ENCODE results near the gene TMEM253.
A peak's percentile ranks its signal among the peaks of the same experiment; 100 is the strongest.

TMEM253 gene

DNA sequence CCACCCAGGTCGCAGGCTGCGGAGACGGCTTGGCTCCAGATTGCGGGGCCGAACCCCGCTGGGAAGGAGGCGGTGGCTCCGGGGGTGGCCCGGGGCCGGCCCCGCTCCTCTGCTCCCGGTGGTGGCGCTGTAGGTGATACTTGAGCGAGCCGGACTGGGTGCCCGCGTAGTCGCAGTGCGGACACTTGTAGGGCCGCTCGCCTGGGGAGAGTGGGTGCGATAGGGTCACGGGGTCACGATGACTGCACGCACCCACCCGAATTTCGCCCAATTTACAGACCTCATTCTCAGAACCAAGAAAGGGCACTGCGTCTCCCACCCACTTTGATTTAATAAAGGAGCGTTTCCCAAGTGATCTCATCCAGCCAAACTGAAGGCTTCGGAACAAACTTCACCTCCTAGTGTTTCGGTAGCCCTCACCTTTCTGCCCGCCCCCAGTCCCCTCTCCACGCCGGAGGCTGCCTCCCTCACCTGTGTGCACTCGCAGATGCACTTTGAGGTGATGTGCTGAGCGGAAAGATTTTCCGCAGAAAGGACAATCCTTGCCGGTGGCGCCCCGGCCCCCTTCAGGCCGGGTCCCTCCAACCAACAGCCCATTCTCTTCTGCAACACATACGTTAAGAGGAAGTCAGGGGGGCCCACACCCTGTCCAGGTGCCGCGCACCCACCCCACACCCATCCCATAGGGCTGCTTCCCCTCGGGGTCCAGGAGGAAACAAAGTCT lies 9.8 kb upstream of the TMEM253 start:
- peaks cover 75% of the 10 kb centered on the region for H3K36me3 Mint-ChIP-seq (ENCODE audit: low read depth)

DNA sequence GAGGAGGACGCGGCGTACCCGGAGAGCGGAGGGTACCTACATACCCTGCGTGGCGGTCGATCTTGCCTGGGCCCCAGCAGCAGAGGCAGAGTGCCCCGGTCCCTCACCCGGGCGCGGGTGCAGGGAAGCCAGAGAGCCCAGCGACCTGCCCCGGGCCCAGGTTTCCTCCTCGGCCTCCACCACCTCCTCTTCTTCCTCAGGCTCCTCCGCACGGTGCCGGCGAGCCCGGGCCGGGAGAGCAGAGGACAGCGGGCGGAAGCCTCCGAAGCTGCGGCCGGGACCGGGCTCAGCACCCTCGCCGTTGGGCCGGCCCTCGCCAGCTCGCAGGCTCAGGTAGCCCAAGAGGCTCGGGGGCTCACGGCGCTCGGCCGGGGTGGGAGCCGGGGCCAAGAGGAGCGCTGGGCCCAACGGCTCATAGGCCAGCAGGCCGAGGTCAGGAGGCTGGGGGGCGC lies 9.0 kb upstream of the TMEM253 start:
- no peak overlapping the region for H3K4me3 Mint-ChIP-seq
- peaks cover 68% of the 10 kb centered on the region for H3K36me3 Mint-ChIP-seq (ENCODE audit: low read depth)
- peaks cover 60% of the 10 kb centered on the region for H3K4me1 Mint-ChIP-seq (ENCODE audit: low read depth)
- no peaks in the 10 kb centered on the region for H3K27me3 Mint-ChIP-seq
- no peaks in the 10 kb centered on the region for H3K9me3 Mint-ChIP-seq
- intact Hi-C loops (cut with micrococcal nuclease): loop anchor here (1.0 to 2.0 kb wide), 2 partner anchors 13 to 24 kb away; no protein-coding TSS in a partner anchor
- peak overlapping the region; percentile 17 for H3K27ac Mint-ChIP-seq

More for the DNA sequence above, 9.8 kb upstream of the TMEM253 start:
- H3K27me3 Mint-ChIP-seq: no peaks in the 10 kb centered on the region
- intact Hi-C loops (cut with micrococcal nuclease): loop anchor here (2.0 kb wide), 1 partner anchor 14 kb away; no protein-coding TSS in a partner anchor
- no peaks in the 10 kb centered on the region for H3K9me3 Mint-ChIP-seq
- peaks cover 61% of the 10 kb centered on the region for H3K4me1 Mint-ChIP-seq (ENCODE audit: low read depth)
- H3K27ac Mint-ChIP-seq: peak overlapping the region; percentile 17
- no peak overlapping the region for H3K4me3 Mint-ChIP-seq

DNA sequence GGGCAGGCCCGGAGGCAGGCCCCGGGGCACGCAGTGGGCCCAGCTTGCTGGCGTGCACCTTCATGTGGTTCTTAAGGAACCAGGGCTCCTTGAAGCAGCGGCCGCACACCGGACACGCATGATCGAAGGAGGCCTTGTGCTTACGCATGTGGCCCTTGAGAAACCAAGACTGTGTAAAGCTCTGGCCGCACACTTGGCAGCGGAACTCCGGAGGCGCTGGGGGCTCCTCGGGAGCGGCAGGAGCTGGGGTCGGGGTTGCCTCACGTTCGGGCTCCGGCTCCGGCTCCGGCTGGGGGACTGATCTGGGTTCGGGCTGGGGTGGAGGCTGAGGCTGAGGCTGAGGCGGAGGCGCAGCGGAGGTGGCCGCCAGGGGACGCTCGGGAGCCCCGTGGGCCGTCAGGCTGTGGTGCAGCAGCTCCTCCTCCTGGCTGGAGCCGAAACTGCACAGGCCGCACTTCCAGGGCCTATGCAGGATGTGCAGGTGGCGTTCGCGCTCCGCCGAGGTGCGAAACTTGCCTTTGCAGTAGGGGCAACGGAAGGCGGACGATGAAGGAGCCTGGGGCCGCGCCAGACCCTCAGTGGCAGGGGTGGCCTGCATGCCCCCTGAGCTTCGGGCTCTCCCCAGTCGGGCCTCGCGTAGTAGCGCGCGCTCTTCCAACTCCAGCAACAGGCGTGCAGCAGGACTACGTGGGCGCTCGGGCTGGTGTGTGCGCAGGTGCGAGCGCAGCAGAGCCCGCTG lies 8.4 kb upstream of the TMEM253 start:
- Mint-ChIP-seq H3K27ac (no peak overlapping the region), H3K36me3 (ENCODE audit: low read depth) (peaks cover 62% of the 10 kb centered on the region), H3K4me3 (no peak overlapping the region), H3K9me3 (no peaks in the 10 kb centered on the region), H3K4me1 (ENCODE audit: low read depth) (peaks cover 60% of the 10 kb centered on the region), H3K27me3 (no peaks in the 10 kb centered on the region)
- intact Hi-C loops (cut with micrococcal nuclease): loop anchor here (1.0 kb wide), 1 partner anchor 24 kb away; no protein-coding TSS in a partner anchor

DNA sequence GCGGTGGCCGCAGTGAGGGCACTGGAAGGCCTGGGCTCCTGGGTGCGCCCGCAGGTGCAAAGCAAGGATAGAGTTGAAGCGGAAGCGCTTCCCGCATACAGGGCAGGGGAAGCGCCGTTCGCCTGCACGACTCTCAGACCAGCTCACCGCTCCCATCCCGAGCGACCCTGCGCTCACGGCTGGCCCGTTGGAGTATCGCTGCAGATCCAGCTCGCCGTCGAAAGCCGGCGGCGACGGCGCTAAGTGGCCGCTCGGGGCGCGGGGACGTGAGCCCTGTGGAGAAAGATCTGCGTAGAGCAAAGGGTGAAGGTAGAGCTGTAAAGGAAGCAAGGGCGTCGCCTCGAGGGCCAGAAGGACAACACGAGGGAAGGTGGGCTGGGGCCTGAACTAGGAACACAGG lies 7.8 kb upstream of the TMEM253 start:
- H3K4me1 Mint-ChIP-seq (ENCODE audit: low read depth): peaks cover 58% of the 10 kb centered on the region
- intact Hi-C loops (cut with micrococcal nuclease): no loop called here
- peaks cover 56% of the 10 kb centered on the region for H3K36me3 Mint-ChIP-seq (ENCODE audit: low read depth)
- no peak overlapping the region for H3K27ac Mint-ChIP-seq
- no peaks in the 10 kb centered on the region for H3K9me3 Mint-ChIP-seq
- no peaks in the 10 kb centered on the region for H3K27me3 Mint-ChIP-seq
- H3K4me3 Mint-ChIP-seq: no peak overlapping the region

DNA sequence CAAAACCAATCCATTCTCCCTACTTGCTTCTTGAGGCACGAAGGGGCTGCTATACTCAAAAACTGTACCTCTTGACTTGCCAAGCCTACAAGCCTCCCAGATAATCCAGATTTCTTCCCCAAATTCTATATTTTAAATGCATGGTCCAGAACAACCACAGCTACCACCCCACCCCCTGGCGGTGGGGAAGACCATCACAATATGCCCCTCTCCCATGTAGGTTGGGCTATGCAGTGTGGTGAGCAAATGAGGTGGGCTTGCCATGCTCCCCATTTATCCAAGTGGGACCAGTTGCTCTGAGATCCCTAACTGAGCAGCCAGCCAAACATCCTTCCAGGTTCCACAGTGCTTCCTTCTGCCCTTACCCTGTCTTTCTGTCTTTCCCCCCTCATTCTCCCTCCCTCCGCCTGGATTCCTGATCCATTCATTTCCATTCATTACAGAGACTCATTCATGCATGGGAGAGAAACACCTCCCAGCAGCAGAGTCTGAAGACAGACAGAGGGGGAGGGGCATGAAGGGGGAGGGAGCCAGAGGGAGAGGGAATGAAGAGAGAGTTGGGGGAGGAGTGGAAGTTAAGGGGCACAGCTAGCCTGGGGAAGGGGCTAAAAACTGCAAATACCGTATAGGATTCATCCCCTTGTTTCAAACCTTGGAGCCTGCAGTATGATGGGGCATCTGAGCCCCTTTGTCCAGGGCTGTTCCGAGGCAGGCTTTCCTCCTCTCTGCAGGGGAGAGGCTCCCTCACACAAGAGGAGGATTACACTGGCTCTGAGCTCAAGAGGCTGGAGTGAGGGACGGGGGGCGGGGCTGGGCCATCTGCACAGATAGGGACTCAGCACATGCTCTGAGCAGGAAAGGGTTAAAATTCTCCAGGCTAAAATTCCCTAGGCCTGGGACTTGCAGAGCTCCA lies 6.8 kb upstream of the TMEM253 start:
- Mint-ChIP-seq H3K4me3 (no peak overlapping the region), H3K4me1 (ENCODE audit: low read depth) (peaks cover 55% of the 10 kb centered on the region), H3K27me3 (no peaks in the 10 kb centered on the region), H3K9me3 (no peaks in the 10 kb centered on the region), H3K36me3 (ENCODE audit: low read depth) (peaks cover 46% of the 10 kb centered on the region), H3K27ac (no peak overlapping the region)
- intact Hi-C loops (cut with micrococcal nuclease): no loop called here

DNA sequence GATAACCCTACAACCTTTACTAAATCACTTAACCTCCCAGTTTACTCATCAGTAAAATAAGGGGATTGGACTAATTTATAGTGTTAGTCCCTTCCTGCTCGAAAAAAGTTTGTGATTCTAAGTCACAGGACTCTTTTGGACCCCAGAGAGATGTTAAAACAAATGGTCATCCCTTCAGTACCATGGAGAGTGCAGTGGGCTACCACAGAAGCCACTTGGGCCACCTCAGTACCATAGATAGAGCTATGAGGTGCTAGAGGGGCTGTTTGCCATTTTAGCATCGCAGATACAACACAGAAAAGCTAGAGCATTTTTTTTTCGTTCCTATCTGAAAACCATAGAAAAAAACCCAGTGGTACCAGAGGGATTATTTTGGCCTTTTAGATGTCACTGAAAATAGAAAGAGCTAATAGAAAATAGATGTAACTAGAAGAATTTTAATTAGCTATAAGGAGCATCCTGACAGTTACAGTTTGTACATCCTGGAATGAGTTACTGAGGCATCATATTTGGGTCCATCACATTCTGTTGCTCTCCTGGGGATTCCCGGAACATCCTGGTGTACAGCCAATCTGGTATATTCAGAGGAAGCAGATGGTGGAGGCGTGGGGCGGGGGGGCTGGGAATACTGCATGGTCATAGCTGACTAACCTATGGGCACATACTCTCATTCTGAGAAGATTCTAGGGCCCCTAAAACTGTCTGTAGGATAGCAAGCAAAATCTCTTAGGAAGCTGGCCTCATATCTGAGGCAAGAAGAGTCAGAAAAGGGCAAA lies 5.2 kb upstream of the TMEM253 start:
- Mint-ChIP-seq H3K27me3 (no peaks in the 10 kb centered on the region), H3K27ac (no peak overlapping the region), H3K4me1 (ENCODE audit: low read depth) (peaks cover 57% of the 10 kb centered on the region), H3K9me3 (no peaks in the 10 kb centered on the region), H3K4me3 (no peak overlapping the region), H3K36me3 (ENCODE audit: low read depth) (peaks cover 30% of the 10 kb centered on the region)
- intact Hi-C loops (cut with micrococcal nuclease): loop anchor here (2.0 kb wide), 1 partner anchor 81 kb away; no protein-coding TSS in a partner anchor

DNA sequence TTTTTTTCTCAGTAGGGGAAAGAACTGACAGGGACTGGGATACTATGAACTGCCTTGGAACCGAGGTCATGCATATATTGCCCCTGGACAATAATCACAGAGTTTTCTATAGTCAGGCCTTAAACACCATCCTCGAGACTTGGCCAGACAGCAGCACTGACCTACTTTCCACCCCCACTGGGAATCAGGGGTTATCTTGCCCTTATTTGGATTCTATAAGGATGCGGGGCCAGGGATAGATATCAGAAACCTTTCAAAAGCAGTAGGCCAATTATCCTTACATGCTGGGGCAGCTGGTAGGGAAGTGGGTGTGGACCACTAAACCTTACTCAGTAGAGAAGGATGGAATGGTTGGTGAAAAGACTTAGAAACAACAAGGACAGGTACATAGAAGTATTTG lies 4.4 kb upstream of the TMEM253 start:
- peaks cover 56% of the 10 kb centered on the region for H3K4me1 Mint-ChIP-seq (ENCODE audit: low read depth)
- H3K36me3 Mint-ChIP-seq (ENCODE audit: low read depth): peaks cover 22% of the 10 kb centered on the region
- intact Hi-C loops (cut with micrococcal nuclease): loop anchor here (2.0 kb wide), 1 partner anchor 82 kb away; no protein-coding TSS in a partner anchor
- H3K27ac Mint-ChIP-seq: no peak overlapping the region
- H3K9me3 Mint-ChIP-seq: no peaks in the 10 kb centered on the region
- H3K27me3 Mint-ChIP-seq: no peaks in the 10 kb centered on the region
- no peak overlapping the region for H3K4me3 Mint-ChIP-seq

DNA sequence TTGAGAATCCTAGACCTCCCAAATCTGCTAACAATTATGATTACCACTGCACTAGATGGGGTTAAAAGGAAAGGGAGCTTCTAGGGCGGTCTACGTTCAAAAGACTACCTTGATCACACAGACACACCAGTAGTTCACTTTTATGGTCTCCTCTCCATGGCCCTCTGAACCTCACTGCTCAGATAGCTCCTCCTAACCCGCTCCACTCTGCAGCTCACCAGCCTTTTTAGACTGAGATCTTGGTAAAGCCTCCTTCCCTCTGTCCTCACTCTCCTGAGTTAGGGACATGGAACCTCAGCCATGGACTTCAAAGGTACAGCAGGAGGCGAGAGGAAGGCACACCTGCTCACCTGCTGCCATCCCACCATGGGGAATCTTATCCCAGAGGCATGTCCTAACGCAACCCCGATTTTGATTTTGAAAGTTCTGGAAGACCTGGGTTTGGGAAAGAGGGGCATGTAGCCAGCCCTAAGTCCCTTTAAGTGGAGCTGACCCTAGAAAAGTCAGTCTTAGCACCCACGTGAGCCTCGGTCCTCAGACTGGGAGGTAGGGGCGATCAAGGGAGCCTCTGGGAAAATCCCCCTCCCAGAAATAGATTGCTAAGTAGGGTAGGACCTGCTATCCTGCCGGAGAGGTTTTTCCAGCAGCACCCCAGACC lies 3.8 kb upstream of the TMEM253 start:
- Mint-ChIP-seq H3K27me3 (no peaks in the 10 kb centered on the region), H3K9me3 (no peaks in the 10 kb centered on the region), H3K4me3 (peak overlapping the region; percentile 68), H3K4me1 (ENCODE audit: low read depth) (peaks cover 54% of the 10 kb centered on the region), H3K27ac (peak overlapping the region; percentile 54), H3K36me3 (ENCODE audit: low read depth) (peaks cover 15% of the 10 kb centered on the region)
- intact Hi-C loops (cut with micrococcal nuclease): loop anchor here (2.0 kb wide), 1 partner anchor 82 kb away; no protein-coding TSS in a partner anchor

DNA sequence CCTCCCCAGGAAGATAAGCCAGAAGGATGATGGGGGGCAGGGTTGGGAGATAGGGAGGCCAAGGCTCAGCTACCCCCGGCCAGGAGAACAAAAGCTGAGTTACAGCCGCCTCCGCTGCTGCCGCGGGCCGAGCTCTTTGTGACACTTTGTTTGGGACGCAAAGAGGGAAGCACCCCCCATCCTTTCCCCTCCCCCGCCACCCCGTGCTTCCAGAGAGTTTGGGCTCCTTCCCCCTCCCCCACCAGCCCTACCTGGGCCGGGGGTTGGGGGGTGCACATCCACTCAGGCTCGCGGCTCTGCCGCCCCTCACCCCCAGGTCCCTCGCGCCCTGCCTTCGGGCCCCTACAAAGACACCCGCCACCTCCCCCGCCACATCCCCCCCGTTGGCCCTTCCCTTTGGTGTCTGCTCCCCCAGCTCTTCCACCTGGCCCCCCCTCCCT lies 3.2 kb upstream of the TMEM253 start:
- H3K36me3 Mint-ChIP-seq (ENCODE audit: low read depth): peaks cover 10% of the 10 kb centered on the region
- no peaks in the 10 kb centered on the region for H3K9me3 Mint-ChIP-seq
- H3K27me3 Mint-ChIP-seq: no peaks in the 10 kb centered on the region
- H3K27ac Mint-ChIP-seq: peak overlapping the region; percentile 54
- peak overlapping the region; percentile 68 for H3K4me3 Mint-ChIP-seq
- peaks cover 55% of the 10 kb centered on the region for H3K4me1 Mint-ChIP-seq (ENCODE audit: low read depth)
- intact Hi-C loops (cut with micrococcal nuclease): loop anchor here (2.0 kb wide), 1 partner anchor 83 kb away; no protein-coding TSS in a partner anchor

DNA sequence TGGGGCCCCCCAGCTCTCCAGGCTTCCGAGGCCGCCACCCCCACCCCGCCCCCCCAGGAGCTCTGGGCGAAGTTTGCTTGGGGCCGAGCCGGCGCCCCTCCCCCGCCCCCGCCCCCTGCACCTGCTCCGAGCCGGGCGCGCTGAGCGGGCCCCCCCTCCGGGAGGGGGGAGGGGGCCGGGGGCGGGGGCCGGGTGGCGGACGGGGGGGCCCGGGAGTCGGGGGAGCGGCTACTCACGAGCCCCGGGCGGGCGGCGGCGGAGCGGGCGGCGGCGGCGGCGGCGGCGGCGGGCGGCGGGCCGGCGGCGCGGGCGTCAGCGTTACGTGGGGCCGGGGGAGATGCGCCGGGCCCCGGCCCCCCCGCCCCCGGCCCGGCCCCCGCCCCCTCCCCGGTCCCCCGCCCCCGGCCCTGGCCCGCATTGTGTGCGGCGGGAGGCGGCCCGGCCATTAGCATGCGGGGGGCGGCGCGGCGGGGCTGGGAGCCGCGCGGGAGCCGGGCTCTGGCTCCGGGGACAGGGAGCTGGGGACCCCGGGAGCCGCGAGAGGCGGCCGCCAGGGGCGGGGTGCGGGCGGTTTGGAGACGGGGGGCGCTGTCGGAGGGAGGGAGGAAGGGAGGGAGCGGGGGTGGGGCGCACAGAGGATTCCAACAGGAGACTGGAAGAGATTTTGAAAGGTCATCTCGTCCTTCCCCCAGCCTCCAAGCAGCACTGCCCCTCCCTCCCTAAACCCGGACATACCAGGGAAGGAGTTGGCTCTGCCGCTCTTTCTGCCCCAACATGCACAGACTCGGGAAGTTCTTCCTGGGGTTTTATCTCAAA lies 2.6 kb upstream of the TMEM253 start, which contains the start of gene ZNF219:
TSS of gene ZNF219 (minus strand) at position 580 of the 816 bp plus-strand sequence. CDS start 5,064 bp downstream, outside the sequence.
- intact Hi-C loops (cut with micrococcal nuclease): no loop called here
- Mint-ChIP-seq H3K9me3 (no peaks in the 10 kb centered on the region), H3K27ac (peak within 1 kb of the TSS; percentile 54), H3K36me3 (ENCODE audit: low read depth) (peaks cover 3% of the 10 kb centered on the region), H3K4me3 (peak within 1 kb of the TSS; percentile 71), H3K4me1 (ENCODE audit: low read depth) (peaks cover 53% of the 10 kb centered on the region), H3K27me3 (no peaks in the 10 kb centered on the region)

DNA sequence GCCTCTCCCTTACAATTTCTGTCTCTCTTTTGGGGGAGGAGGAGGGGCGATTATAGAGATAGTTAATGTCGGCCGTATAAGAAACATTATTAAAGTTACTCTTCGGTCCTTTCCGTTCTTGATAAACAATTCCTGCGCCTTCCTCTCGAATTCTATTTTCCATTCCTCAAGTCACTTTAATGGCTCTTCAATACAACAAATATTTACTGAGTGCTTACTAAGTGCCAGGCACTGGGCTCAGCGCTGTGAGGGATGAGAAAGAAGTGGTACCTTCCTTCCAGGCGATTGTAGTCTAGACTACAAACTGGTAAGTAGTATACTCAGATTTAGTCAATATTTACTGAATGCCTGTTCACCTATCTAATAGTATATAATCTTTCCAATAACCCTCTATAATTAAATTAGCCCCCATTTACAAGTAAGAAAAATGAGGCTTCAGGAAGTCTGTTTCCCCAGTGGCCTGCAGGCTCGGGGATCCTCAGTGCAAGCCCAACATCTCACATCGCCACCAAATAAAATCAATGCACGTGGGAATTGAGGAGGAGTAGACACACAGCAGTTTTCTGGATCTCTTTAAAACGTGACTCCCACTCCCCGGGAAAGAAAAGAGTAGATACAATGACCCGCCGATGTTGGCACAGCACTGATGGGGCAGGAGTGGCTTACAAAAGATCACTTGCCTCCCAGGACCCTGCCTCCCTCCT lies 1.8 kb upstream of the TMEM253 start:
- intact Hi-C loops (cut with micrococcal nuclease): no loop called here
- peaks cover 50% of the 10 kb centered on the region for H3K4me1 Mint-ChIP-seq (ENCODE audit: low read depth)
- H3K9me3 Mint-ChIP-seq: no peaks in the 10 kb centered on the region
- H3K4me3 Mint-ChIP-seq: peak overlapping the region; percentile 71
- H3K27ac Mint-ChIP-seq: peak overlapping the region; percentile 19
- no peaks in the 10 kb centered on the region for H3K27me3 Mint-ChIP-seq
- H3K36me3 Mint-ChIP-seq (ENCODE audit: low read depth): no peaks in the 10 kb centered on the region
